Kidney capillary endothelial cell (primary cell): ENCODE measurements around the gene DNM3.

Source experiments
- DNase-seq: peaks from one replicate; pipeline ENCODE4 v3.0.0-alpha.2; 2018; ENCODE audit warnings: low spot score

Gene DNM3

GRCh38 chr1:171869097-171869496, 27.8 kb downstream of the DNM3 start:
- no peak for DNase-seq

- DNase-seq: no peak
Measured at GRCh38 chr1:171871848-171872247, 30.6 kb downstream of the DNM3 start.

- DNase-seq: peak; percentile 21
Measured at GRCh38 chr1:171872430-171872829, 31.1 kb downstream of the DNM3 start.

- DNase-seq: no peak
Measured at GRCh38 chr1:171873664-171874063, 32.4 kb downstream of the DNM3 start.

GRCh38 chr1:171877701-171878100, 36.4 kb downstream of the DNM3 start:
- peak; percentile 29 for DNase-seq

- no peak for DNase-seq
Measured at GRCh38 chr1:171879556-171879955, 38.3 kb downstream of the DNM3 start.

GRCh38 chr1:171881442-171881841, 40.1 kb downstream of the DNM3 start:
- DNase-seq: no peak

GRCh38 chr1:171883849-171884248, 42.6 kb downstream of the DNM3 start:
- DNase-seq: no peak

- no peak for DNase-seq
Measured at GRCh38 chr1:171884475-171884874, 43.2 kb downstream of the DNM3 start.

- no peak for DNase-seq
Measured at GRCh38 chr1:171890131-171890530, 48.8 kb downstream of the DNM3 start.

GRCh38 chr1:171896936-171897703, 55.8 kb downstream of the DNM3 start:
- no peak for DNase-seq

- peak; percentile 30 for DNase-seq
Measured at GRCh38 chr1:171898941-171899340, 57.6 kb downstream of the DNM3 start.

- DNase-seq: no peak
Measured at GRCh38 chr1:171899838-171900237, 58.5 kb downstream of the DNM3 start.

- no peak for DNase-seq
Measured at GRCh38 chr1:171901245-171901644, 59.9 kb downstream of the DNM3 start.

- no peak for DNase-seq
Measured at GRCh38 chr1:171902527-171902926, 61.2 kb downstream of the DNM3 start.

GRCh38 chr1:171904778-171905450, 63.6 kb downstream of the DNM3 start:
- DNase-seq: no peak

- DNase-seq: no peak
Measured at GRCh38 chr1:171909711-171910110, 68.4 kb downstream of the DNM3 start.

- DNase-seq: no peak
Measured at GRCh38 chr1:171910786-171911185, 69.5 kb downstream of the DNM3 start.

GRCh38 chr1:171911506-171911905, 70.2 kb downstream of the DNM3 start:
- DNase-seq: no peak

GRCh38 chr1:171912509-171913175, 71.3 kb downstream of the DNM3 start:
- no peak for DNase-seq

- peak; percentile 59 for DNase-seq
Measured at GRCh38 chr1:171913385-171913784, 72.1 kb downstream of the DNM3 start.

GRCh38 chr1:171916315-171916771, 75.0 kb downstream of the DNM3 start:
- no peak for DNase-seq

GRCh38 chr1:171917331-171917730, 76.0 kb downstream of the DNM3 start:
- DNase-seq: no peak
